Thoracic aorta (tissue), 2 donors: Measurements from ENCODE around the gene LRMDA. TPM values are rescaled to one million over a fixed set of nuclear protein-coding genes. Genes with fewer than 3 reads are reported as not detected.

Experiments used
- ATAC-seq: fragments of 150-250 bp; one replicate; pipeline ENCODE4 v1.8.0; 2017; ENCODE audit warnings: low read depth; ENCODE audit not compliant: insufficient number of reproducible peaks, low FRiP score
- DNase-seq: peaks from one replicate; pipeline ENCODE4 v3.0.0-alpha.2; 2020; ENCODE audit warnings: low spot score
- H3K27ac ChIP-seq, 2 donors: fragments of 200-600 bp; sonication (generic); 1 replicate in 1 of 2; 2 replicates in 1 of 2; pipeline ENCODE4 v1.5.1; 2016; ENCODE audit warnings: mild to moderate bottlenecking in 2 of 2, moderate library complexity in 2 of 2
- H3K27me3 ChIP-seq: fragments of 200-600 bp; sonication (generic); replicated peaks from 2 replicates; pipeline ENCODE4 v1.6.0; 2016; ENCODE audit warnings: mild to moderate bottlenecking; ENCODE audit not compliant: insufficient read depth
- H3K36me3 ChIP-seq: fragments of 200-600 bp; sonication (generic); one replicate; pipeline ENCODE4 v1.5.1; 2016
- H3K4me1 ChIP-seq, 2 donors: fragments of 200-600 bp; sonication (generic); 1 replicate in 1 of 2; 2 replicates in 1 of 2; pipeline versions ENCODE4 v1.5.1 to v1.6.0; 2016; ENCODE audit warnings: low read depth in 2 of 2, mild to moderate bottlenecking in 1 of 2; ENCODE audit not compliant: control insufficient read depth in 1 of 2
- H3K4me3 ChIP-seq: fragments of 200-600 bp; sonication (generic); 2 replicates; pipeline ENCODE4 v1.5.1; 2016; ENCODE audit warnings: mild to moderate bottlenecking
- H3K9me3 ChIP-seq: fragments of 200-600 bp; sonication (generic); 2 replicates; pipeline ENCODE4 v1.5.1; 2016
- CTCF ChIP-seq: fragments of 200-600 bp; sonication (generic); IDR thresholded peaks from one replicate; pipeline ENCODE4 v1.5.1; 2019; ENCODE audit warnings: antibody characterized with exemption
- total RNA-seq, 2 donors: library from RNA; depleted of rRNA; stranded (reverse); fragments of >200 nt; gene quantifications; one replicate each; pipeline versions ENCODE4 v1.1.0 to v1.2.3, GENCODE V29; 2016

LRMDA gene
- total RNA-seq, 2 donors from 2014 or later = 8.3 to 36.6 TPM

GRCh38 chr10:75809003-75809402, 377.6 kb downstream of the LRMDA start:
- DNase-seq = no peak

GRCh38 chr10:75814014-75814413, 382.6 kb downstream of the LRMDA start:
- DNase-seq = no peak

More at GRCh38 chr10:75809003-75809402, 377.6 kb downstream of the LRMDA start:
- no peak overlapping the region for H3K4me3 ChIP-seq
- no peaks in the 10 kb centered on the region for H3K27me3 ChIP-seq
- no peak overlapping the region for H3K27ac ChIP-seq
- H3K36me3 ChIP-seq = no peaks in the 10 kb centered on the region
- TF ChIP-seq CTCF = no peak
- no peaks in the 10 kb centered on the region for H3K4me1 ChIP-seq
- no peak for ATAC-seq
- H3K9me3 ChIP-seq = no peaks in the 10 kb centered on the region

GRCh38 chr10:75815066-75815465, 383.6 kb downstream of the LRMDA start:
- Histone ChIP-seq H3K4me3 (no peak overlapping the region), H3K27me3 (no peaks in the 10 kb centered on the region), H3K4me1 (peaks cover 0 to 4% of the 10 kb centered on the region in 2 donors), H3K9me3 (no peaks in the 10 kb centered on the region), H3K36me3 (no peaks in the 10 kb centered on the region), H3K27ac (no peak overlapping the region)
- ATAC-seq (no peak), DNase-seq (no peak)
- no peak for TF ChIP-seq CTCF

More at GRCh38 chr10:75814014-75814413, 382.6 kb downstream of the LRMDA start:
- Histone ChIP-seq H3K27ac (no peak overlapping the region), H3K9me3 (no peaks in the 10 kb centered on the region), H3K36me3 (no peaks in the 10 kb centered on the region), H3K4me1 (peaks cover 0 to 4% of the 10 kb centered on the region in 2 donors), H3K4me3 (no peak overlapping the region), H3K27me3 (no peaks in the 10 kb centered on the region)
- ATAC-seq = no peak
- TF ChIP-seq CTCF = no peak

- TF ChIP-seq CTCF = no peak
- Histone ChIP-seq H3K4me1 (peaks cover 0 to 4% of the 10 kb centered on the region in 2 donors), H3K36me3 (no peaks in the 10 kb centered on the region), H3K4me3 (no peak overlapping the region), H3K9me3 (no peaks in the 10 kb centered on the region), H3K27ac (no peak overlapping the region), H3K27me3 (no peaks in the 10 kb centered on the region)
- DNase-seq (no peak), ATAC-seq (no peak)
Measured at GRCh38 chr10:75817198-75817597, 385.8 kb downstream of the LRMDA start.

- Histone ChIP-seq H3K4me3 (no peak overlapping the region), H3K27me3 (no peaks in the 10 kb centered on the region), H3K4me1 (peaks cover 0 to 4% of the 10 kb centered on the region in 2 donors), H3K36me3 (no peaks in the 10 kb centered on the region), H3K9me3 (no peaks in the 10 kb centered on the region), H3K27ac (no peak overlapping the region)
- TF ChIP-seq CTCF = no peak
- DNase-seq = no peak
- ATAC-seq = no peak
Measured at GRCh38 chr10:75818552-75818951, 387.1 kb downstream of the LRMDA start.
